Measurements from ENCODE around the gene RASIP1.

Gene RASIP1

GRCh38 chr19:48738557-48739403, 1.6 kb downstream of the RASIP1 start:
- Histone ChIP-seq H3K36me3 (ENCODE audit: control insufficient read depth, insufficient read depth, low read length) (no peaks in the 10 kb centered on the region), H3K79me2 (no peaks in the 10 kb centered on the region)
- TF ChIP-seq CTCF (IDR thresholded peaks at IDR 0.05), result peak; percentile 25

GRCh38 chr19:48737360-48737998, 2.9 kb downstream of the RASIP1 start:
- Histone ChIP-seq H3K4me3 (ENCODE audit: low read depth, low read length) (no peak overlapping the region), H3K27ac (no peak overlapping the region), H3K4me2 (ENCODE audit: low read length) (no peak overlapping the region), H2AFZ (no peak overlapping the region), H3K9me3 (ENCODE audit: control insufficient read depth, low read length) (no peaks in the 10 kb centered on the region), H3K79me2 (no peaks in the 10 kb centered on the region), H3K9ac (no peak overlapping the region), H3K36me3 (ENCODE audit: control insufficient read depth, insufficient read depth, low read length) (no peaks in the 10 kb centered on the region), H3K27me3 (ENCODE audit: control insufficient read depth, insufficient read depth, low read length) (no peaks in the 10 kb centered on the region), H3K4me1 (no peaks in the 10 kb centered on the region)
- TF ChIP-seq CTCF (IDR thresholded peaks at IDR 0.05), result no peak

More at GRCh38 chr19:48738557-48739403, 1.6 kb downstream of the RASIP1 start:
- no peaks in the 10 kb centered on the region for H3K4me1 ChIP-seq
- H3K27ac ChIP-seq, result peak overlapping the region; percentile 50
- peak overlapping the region; percentile 65 for H3K4me2 ChIP-seq (ENCODE audit: low read length)
- H3K9ac ChIP-seq, result peak overlapping the region; percentile 17
- H2AFZ ChIP-seq, result peak overlapping the region; percentile 92
- peak overlapping the region; percentile 41 for H3K4me3 ChIP-seq (ENCODE audit: low read depth, low read length)
- H3K27me3 ChIP-seq (ENCODE audit: control insufficient read depth, insufficient read depth, low read length), result no peaks in the 10 kb centered on the region
- H3K9me3 ChIP-seq (ENCODE audit: control insufficient read depth, low read length), result no peaks in the 10 kb centered on the region

GRCh38 chr19:48735031-48735615, 5.3 kb downstream of the RASIP1 start:
- H3K4me1 ChIP-seq, result no peaks in the 10 kb centered on the region
- no peak overlapping the region for H3K9ac ChIP-seq
- no peaks in the 10 kb centered on the region for H3K9me3 ChIP-seq (ENCODE audit: control insufficient read depth, low read length)
- no peak for TF ChIP-seq CTCF (IDR thresholded peaks at IDR 0.05)
- H3K27ac ChIP-seq, result no peak overlapping the region
- H3K27me3 ChIP-seq (ENCODE audit: control insufficient read depth, insufficient read depth, low read length), result no peaks in the 10 kb centered on the region
- no peaks in the 10 kb centered on the region for H3K36me3 ChIP-seq (ENCODE audit: control insufficient read depth, insufficient read depth, low read length)
- H2AFZ ChIP-seq, result peak overlapping the region; percentile 45
- H3K4me3 ChIP-seq (ENCODE audit: low read depth, low read length), result no peak overlapping the region
- no peaks in the 10 kb centered on the region for H3K79me2 ChIP-seq
- peak overlapping the region; percentile 18 for H3K4me2 ChIP-seq (ENCODE audit: low read length)

GRCh38 chr19:48734625-48735024, 5.8 kb downstream of the RASIP1 start:
- no peak overlapping the region for H3K9ac ChIP-seq
- H3K27ac ChIP-seq, result no peak overlapping the region
- H3K27me3 ChIP-seq (ENCODE audit: control insufficient read depth, insufficient read depth, low read length), result no peaks in the 10 kb centered on the region
- no peak for TF ChIP-seq CTCF (IDR thresholded peaks at IDR 0.05)
- no peaks in the 10 kb centered on the region for H3K4me1 ChIP-seq
- H3K36me3 ChIP-seq (ENCODE audit: control insufficient read depth, insufficient read depth, low read length), result no peaks in the 10 kb centered on the region
- peak overlapping the region; percentile 18 for H3K4me2 ChIP-seq (ENCODE audit: low read length)
- H3K79me2 ChIP-seq, result no peaks in the 10 kb centered on the region
- H3K4me3 ChIP-seq (ENCODE audit: low read depth, low read length), result no peak overlapping the region
- no peaks in the 10 kb centered on the region for H3K9me3 ChIP-seq (ENCODE audit: control insufficient read depth, low read length)
- H2AFZ ChIP-seq, result no peak overlapping the region

Measured in parathyroid adenoma (tissue), 2 donors.